ENCODE measurements around the gene OR51F2. TPM values are rescaled to one million over a fixed set of nuclear protein-coding genes. Genes with fewer than 3 reads are reported as not detected.

OR51F2 gene
- total RNA-seq, 2 donors from 2014 or later, result not detected

GRCh38 chr11:4862447-4863236, 41.5 kb downstream of the OR51F2 start:
- Histone ChIP-seq H3K27me3 (replicated peaks; ENCODE audit: insufficient read depth) (no peaks in the 10 kb centered on the region), H3K27ac (no peak overlapping the region), H3K9me3 (no peaks in the 10 kb centered on the region), H3K36me3 (no peaks in the 10 kb centered on the region), H3K4me3 (no peak overlapping the region), H3K4me1 (ENCODE audit: control insufficient read depth in 1 of 2, low read depth in 2 of 2) (no peaks in the 10 kb centered on the region)
- DNase-seq (ENCODE audit: low spot score), result no peak
- no peak for TF ChIP-seq CTCF (IDR thresholded peaks at IDR 0.05)
- no peak for ATAC-seq (ENCODE audit: insufficient number of reproducible peaks, low FRiP score, low read depth)

- DNase-seq (ENCODE audit: low spot score) (no peak), ATAC-seq (ENCODE audit: insufficient number of reproducible peaks, low FRiP score, low read depth) (no peak)
- Histone ChIP-seq H3K4me1 (ENCODE audit: control insufficient read depth in 1 of 2, low read depth in 2 of 2) (no peaks in the 10 kb centered on the region), H3K4me3 (no peak overlapping the region), H3K27ac (no peak overlapping the region), H3K9me3 (no peaks in the 10 kb centered on the region), H3K27me3 (replicated peaks; ENCODE audit: insufficient read depth) (no peaks in the 10 kb centered on the region), H3K36me3 (no peaks in the 10 kb centered on the region)
- TF ChIP-seq CTCF (IDR thresholded peaks at IDR 0.05), result no peak
Observed at GRCh38 chr11:4863876-4864275, 42.8 kb downstream of the OR51F2 start.

- H3K27me3 ChIP-seq (replicated peaks; ENCODE audit: insufficient read depth), result no peaks in the 10 kb centered on the region
- TF ChIP-seq CTCF (IDR thresholded peaks at IDR 0.05), result no peak
- DNase-seq (ENCODE audit: low spot score) (no peak), ATAC-seq (ENCODE audit: insufficient number of reproducible peaks, low FRiP score, low read depth) (no peak)
- H3K9me3 ChIP-seq, result no peaks in the 10 kb centered on the region
- H3K4me1 ChIP-seq (ENCODE audit: control insufficient read depth in 1 of 2, low read depth in 2 of 2), result no peaks in the 10 kb centered on the region
- no peak overlapping the region for H3K27ac ChIP-seq
- H3K36me3 ChIP-seq, result no peaks in the 10 kb centered on the region
- H3K4me3 ChIP-seq, result no peak overlapping the region
Observed at GRCh38 chr11:4865855-4866254, 44.7 kb downstream of the OR51F2 start.

Other genes with a start within 250 kb of the OR51F2 start
- gene OR52I2, start 239.6 kb upstream of the OR51F2 start, total RNA-seq, result not detected
- not detected for gene OR52I1, start 227.3 kb upstream of the OR51F2 start, total RNA-seq
- 10 to 100 TPM; 16.0 to 25.4 TPM for gene TRIM68, start 213.1 kb upstream of the OR51F2 start, total RNA-seq
- not detected for gene OR51D1, start 183.8 kb upstream of the OR51F2 start, total RNA-seq
- under 1 TPM in 1 of 2 donors, not detected in 1; 0.21 TPM for gene OR51E1, start 177.3 kb upstream of the OR51F2 start, total RNA-seq
- gene OR51E2, start 123.5 kb upstream of the OR51F2 start, total RNA-seq, result not detected
- not detected for gene MMP26, start 116.5 kb upstream of the OR51F2 start, total RNA-seq
- not detected for gene OR51F1, start 51.4 kb upstream of the OR51F2 start, total RNA-seq
- gene OR52R1, start 16.9 kb upstream of the OR51F2 start, total RNA-seq, result not detected
- not detected for gene OR51S1, start 27.9 kb downstream of the OR51F2 start, total RNA-seq
- gene OR51T1, start 60.6 kb downstream of the OR51F2 start, total RNA-seq, result not detected
- gene OR51A7, start 82.5 kb downstream of the OR51F2 start, total RNA-seq, result not detected
- not detected for gene OR51G2, start 98.0 kb downstream of the OR51F2 start, total RNA-seq
- not detected for gene OR51G1, start 103.0 kb downstream of the OR51F2 start, total RNA-seq
- not detected for gene OR51A4, start 126.3 kb downstream of the OR51F2 start, total RNA-seq
- gene OR51A2, start 134.4 kb downstream of the OR51F2 start, total RNA-seq, result not detected
- not detected for gene OR51L1, start 173.5 kb downstream of the OR51F2 start, total RNA-seq
- gene OR52J3, start 225.2 kb downstream of the OR51F2 start, total RNA-seq, result not detected
- gene OR52E2, start 238.3 kb downstream of the OR51F2 start, total RNA-seq, result not detected
- not detected for gene OR52E1, start 248.3 kb downstream of the OR51F2 start, total RNA-seq

Measured in thoracic aorta (tissue), 2 donors.